Measurements from ENCODE around the gene CCDC57.

DNA sequence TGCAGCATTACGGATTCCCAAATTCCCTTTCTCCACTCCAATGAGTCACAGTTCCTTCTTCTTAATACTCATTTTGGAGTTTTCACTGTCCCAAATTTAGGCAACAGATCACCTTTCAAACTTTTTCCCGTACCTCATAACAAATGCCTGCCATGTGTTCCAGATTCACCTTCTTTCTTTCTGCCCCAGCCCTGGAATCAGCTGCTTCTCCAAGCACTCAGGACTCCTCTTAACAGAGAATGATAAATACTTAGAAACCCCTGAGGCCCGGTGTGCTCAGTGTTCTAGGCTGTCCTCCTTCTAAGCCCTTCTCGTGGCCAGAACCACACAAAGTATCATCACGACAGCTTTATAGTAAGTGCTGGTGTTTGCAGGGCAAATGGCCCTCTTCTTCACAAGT, 45.9 kb upstream of the CCDC57 start:
- TF ChIP-seq CTCF (IDR thresholded peaks at IDR 0.05 in 8 of 11, conservative IDR thresholded peaks at IDR 0.05 in 3 of 11) (no peak), POLR2AphosphoS5 (IDR thresholded peaks at IDR 0.05) (peak in 1 of 3 donors; percentile 30), POLR2A (IDR thresholded peaks at IDR 0.05) (no peak)
